Glutamatergic neuron (in vitro differentiated cells): ENCODE measurements around the gene BRD2. TPM values are rescaled to one million over a fixed set of nuclear protein-coding genes. Genes with fewer than 3 reads are reported as not detected.
A peak's percentile ranks its signal among the peaks of the same experiment; 100 is the strongest.

ENCODE experiments used
- DNase-seq: peaks from one replicate; pipeline ENCODE4 v3.0.0; 2022
- H3K27ac Mint-ChIP-seq: one replicate; pipeline ENCODE4 v1.8.0; 2020; ENCODE audit warnings: mild to moderate bottlenecking, mixed read lengths, inconsistent platforms; ENCODE audit not compliant: unreplicated experiment
- H3K27me3 Mint-ChIP-seq: one replicate; pipeline ENCODE4 v1.8.0; 2020; ENCODE audit warnings: mild to moderate bottlenecking, moderate library complexity, mixed read lengths, inconsistent platforms; ENCODE audit not compliant: unreplicated experiment
- H3K36me3 Mint-ChIP-seq: one replicate; pipeline ENCODE4 v1.8.0; 2020; ENCODE audit warnings: mild to moderate bottlenecking, mixed read lengths, inconsistent platforms; ENCODE audit not compliant: unreplicated experiment
- H3K4me1 Mint-ChIP-seq: one replicate; pipeline ENCODE4 v1.8.0; 2020; ENCODE audit warnings: mild to moderate bottlenecking, low read depth, mixed read lengths, inconsistent platforms; ENCODE audit not compliant: unreplicated experiment
- H3K4me3 Mint-ChIP-seq: one replicate; pipeline ENCODE4 v1.8.0; 2020; ENCODE audit warnings: mild to moderate bottlenecking, mixed read lengths, inconsistent platforms; ENCODE audit not compliant: unreplicated experiment
- H3K9me3 Mint-ChIP-seq: one replicate; pipeline ENCODE4 v1.8.0; 2020; ENCODE audit warnings: mild to moderate bottlenecking, moderate library complexity, mixed read lengths, inconsistent platforms; ENCODE audit not compliant: unreplicated experiment
- total RNA-seq: library from RNA; stranded (reverse); fragmentation: NEBNext Ultra II Directional; extraction: Animal tissue kit (Norgen Biotek cat#: 25700); gene quantifications from one replicate; pipeline ENCODE4 v1.2.1, GENCODE V29; 2021; ENCODE audit not compliant: unreplicated experiment
- TF ChIP-seq, protein P1 (sequence below): fragments of 200-600 bp; sonication (generic); IDR thresholded peaks from one replicate; pipeline ENCODE4 v1.5.0; 2021; ENCODE audit not compliant: partially characterized antibody, unreplicated experiment

BRD2 gene
- total RNA-seq, 1 donor from 2014 or later = 213 TPM

DNA sequence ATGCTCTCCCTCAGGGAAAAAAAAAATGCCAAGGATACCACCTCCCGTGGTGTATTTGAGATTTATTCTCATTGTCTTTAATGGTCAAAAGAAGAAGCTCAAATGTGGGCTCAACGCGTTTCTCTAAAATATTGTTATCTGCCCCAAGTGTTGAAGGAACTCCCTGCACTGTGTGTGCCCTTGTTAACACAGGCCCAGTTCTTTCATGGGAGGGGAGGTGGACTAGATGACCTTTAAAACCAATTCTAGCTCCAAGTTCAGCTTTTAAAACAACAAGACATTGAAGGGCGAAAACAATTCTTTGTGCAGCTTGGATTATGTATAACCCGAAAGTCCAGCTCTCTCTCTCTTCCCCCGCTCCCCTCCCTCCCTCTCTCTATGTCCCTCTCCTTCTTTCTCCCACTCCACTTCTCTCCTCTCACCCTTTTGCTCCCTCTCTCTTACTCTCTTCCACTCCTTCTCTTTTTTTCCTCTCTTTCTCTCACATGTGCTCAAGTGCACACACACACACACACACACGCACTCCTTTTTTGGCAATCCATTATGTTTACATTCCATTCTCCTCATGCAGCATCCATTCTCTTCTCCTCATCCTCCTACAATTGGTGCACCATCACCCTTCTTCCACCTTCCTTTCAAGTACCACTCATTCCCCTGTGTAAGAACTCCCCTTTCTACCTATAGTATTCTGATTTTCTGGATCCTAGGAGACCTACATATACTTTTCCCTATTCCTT is 36.1 kb upstream of the BRD2 start:
- TF ChIP-seq, protein P1, sequence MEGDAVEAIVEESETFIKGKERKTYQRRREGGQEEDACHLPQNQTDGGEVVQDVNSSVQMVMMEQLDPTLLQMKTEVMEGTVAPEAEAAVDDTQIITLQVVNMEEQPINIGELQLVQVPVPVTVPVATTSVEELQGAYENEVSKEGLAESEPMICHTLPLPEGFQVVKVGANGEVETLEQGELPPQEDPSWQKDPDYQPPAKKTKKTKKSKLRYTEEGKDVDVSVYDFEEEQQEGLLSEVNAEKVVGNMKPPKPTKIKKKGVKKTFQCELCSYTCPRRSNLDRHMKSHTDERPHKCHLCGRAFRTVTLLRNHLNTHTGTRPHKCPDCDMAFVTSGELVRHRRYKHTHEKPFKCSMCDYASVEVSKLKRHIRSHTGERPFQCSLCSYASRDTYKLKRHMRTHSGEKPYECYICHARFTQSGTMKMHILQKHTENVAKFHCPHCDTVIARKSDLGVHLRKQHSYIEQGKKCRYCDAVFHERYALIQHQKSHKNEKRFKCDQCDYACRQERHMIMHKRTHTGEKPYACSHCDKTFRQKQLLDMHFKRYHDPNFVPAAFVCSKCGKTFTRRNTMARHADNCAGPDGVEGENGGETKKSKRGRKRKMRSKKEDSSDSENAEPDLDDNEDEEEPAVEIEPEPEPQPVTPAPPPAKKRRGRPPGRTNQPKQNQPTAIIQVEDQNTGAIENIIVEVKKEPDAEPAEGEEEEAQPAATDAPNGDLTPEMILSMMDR = no peak
- peaks cover 3% of the 10 kb centered on the region for H3K27me3 Mint-ChIP-seq
- no peak overlapping the region for H3K27ac Mint-ChIP-seq
- H3K4me3 Mint-ChIP-seq = no peak overlapping the region
- no peaks in the 10 kb centered on the region for H3K36me3 Mint-ChIP-seq
- DNase-seq = no peak
- H3K9me3 Mint-ChIP-seq = peaks cover 5% of the 10 kb centered on the region
- H3K4me1 Mint-ChIP-seq = peaks cover 5% of the 10 kb centered on the region

DNA sequence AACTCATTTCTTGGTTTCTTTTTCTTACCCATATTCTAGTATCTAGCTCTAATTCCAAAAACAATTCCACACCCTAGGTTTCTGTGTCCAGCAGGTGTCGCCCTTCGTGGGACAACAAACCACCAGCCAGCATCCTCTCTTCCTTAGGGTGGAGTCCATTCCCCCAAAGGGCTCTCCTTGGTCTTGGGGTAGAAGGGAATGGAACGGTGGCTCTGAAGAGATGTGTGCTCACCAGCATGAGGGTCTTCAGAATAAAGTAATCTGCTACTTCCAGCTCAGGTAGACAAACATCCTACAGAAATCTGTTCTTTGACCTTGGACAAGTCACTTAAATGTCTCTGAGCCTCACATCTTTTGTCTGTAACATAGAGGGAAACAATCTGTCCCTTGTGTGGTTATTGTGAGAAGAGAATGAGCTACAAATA is 34.7 kb upstream of the BRD2 start:
- Mint-ChIP-seq H3K9me3 (peaks cover 3% of the 10 kb centered on the region), H3K27me3 (peaks cover 5% of the 10 kb centered on the region), H3K4me1 (peaks cover 7% of the 10 kb centered on the region), H3K4me3 (no peak overlapping the region), H3K36me3 (no peaks in the 10 kb centered on the region), H3K27ac (no peak overlapping the region)
- DNase-seq = peak; percentile 81
- TF ChIP-seq, protein P1 = peak; percentile 83

DNA sequence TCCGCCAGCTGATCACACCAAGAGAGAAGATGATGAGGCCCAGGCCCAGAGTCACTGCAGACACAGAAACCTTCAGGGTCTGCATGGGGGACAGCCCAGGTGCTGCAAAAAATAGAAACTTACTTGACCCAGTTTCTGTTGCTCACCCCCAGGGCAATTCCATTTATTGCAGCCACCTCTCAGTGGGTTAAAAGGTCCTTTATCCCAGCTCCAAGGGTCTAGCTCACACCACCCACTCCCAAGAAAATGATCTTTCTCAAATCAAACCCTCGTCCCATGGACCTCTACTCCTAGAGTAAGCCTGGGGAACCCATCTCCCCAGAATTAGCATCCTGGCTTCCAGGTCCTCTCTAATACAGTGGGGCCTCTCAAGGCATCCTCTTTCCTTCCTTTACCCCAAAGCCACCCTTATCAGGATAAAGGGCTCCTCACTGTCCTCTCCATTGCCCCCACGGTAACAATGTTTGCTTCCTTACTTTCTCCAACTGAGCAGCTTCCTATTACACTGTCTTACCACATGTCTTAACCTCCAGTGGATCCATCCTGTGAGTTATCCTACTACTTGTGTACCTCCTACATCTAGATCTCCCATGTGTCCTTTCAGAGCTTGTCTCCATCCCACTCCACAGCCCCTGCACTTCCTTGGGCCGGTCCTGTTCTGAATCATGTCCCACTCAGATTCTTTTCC is 32.7 kb upstream of the BRD2 start:
- Mint-ChIP-seq H3K4me3 (no peak overlapping the region), H3K4me1 (peaks cover 7% of the 10 kb centered on the region), H3K27me3 (peaks cover 5% of the 10 kb centered on the region), H3K9me3 (peaks cover 3% of the 10 kb centered on the region), H3K36me3 (no peaks in the 10 kb centered on the region), H3K27ac (no peak overlapping the region)
- DNase-seq = no peak
- TF ChIP-seq, protein P1 = no peak

DNA sequence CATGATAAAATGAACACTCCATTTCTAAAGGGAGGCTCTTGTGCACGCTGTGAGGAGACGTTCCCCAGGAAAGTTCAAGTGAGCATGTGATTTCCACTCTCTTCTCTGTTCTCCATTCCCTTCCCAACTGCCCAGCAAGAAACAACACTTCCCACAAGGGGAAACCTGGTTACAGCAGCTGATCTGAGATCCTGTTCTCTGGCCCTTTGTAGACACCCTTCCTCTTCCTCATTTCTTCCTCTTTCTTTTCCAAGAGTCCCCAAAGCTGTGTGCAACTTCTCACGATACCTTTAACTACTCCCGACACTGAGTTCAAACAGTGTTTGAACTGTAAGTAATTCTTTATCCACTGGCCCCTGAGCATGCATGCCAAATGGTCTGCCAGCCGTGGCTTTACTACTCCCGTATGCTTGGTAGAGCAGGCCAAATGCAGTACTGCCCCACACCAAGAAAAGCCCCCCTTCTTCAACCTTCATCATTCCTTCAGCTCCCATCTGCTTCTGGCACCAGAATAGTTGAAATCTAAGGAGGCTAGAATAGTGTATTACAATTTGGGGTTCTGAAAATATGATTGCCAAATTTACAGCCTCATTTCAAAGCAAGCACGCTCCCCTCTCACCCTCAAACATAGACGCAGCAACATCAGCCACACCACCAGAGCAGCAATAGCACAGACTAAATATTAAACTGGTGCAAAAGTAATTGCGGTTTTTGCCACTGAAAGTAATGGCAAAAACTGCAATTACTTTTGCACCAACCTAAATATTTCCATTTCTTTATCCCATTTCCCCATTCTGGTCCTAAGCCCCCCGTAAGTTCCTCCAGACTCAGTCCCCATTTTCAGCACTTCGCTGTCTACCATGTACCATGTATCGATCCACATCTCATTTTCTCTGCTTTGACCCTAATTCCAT is 31.9 kb upstream of the BRD2 start:
- peaks cover 7% of the 10 kb centered on the region for H3K4me1 Mint-ChIP-seq
- TF ChIP-seq, protein P1 = no peak
- DNase-seq = no peak
- H3K9me3 Mint-ChIP-seq = peaks cover 3% of the 10 kb centered on the region
- H3K27me3 Mint-ChIP-seq = peaks cover 5% of the 10 kb centered on the region
- H3K4me3 Mint-ChIP-seq = peak overlapping the region; percentile 40
- H3K27ac Mint-ChIP-seq = peak overlapping the region; percentile 31
- H3K36me3 Mint-ChIP-seq = no peaks in the 10 kb centered on the region
